ENCODE data around the gene MYRF.

DNA sequence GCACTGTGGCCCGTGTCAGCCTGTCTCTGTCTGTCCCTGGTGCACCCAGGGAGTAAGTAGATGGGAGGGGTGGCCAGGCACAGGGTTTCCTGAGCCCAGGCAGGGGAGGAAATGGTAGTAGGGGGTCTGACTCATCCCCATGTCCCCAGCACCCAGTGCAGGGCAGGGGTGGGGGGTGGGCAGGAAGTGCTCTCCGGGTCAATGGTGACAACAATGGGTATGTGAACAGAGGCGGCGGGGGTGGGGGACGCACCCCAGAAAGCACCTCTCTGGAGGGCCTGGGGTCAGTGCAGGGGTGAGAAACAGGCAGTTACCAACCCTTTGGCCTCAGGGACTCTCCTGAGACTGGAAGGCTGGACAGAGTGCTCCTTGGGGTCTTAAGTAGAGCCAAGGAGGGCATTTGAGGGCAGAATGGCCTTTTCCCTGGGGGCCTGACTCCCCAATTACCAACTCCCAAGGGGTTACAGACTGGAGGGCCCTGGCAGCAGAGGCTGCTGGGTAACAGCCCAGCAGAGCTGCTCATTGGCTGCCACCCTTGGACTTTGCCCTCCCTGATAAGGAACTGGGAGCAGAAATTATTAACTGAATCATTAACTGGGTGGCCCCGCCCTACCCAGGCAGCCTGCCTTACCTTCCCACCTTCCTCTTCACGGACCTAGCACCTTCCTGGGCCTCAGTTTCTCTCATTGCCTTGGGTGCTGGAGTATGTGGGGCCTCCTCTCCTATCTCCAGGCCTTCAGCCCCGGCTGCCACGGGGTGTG lies 4.2 kb downstream of the MYRF start:
- TF ChIP-seq EZH2 (IDR thresholded peaks at IDR 0.05; ENCODE audit: borderline replicate concordance, low read depth, low read length, severe bottlenecking) (no peak), CTCF (IDR thresholded peaks at IDR 0.05; ENCODE audit: borderline replicate concordance, extremely low read depth, low read length, poor library complexity, severe bottlenecking) (no peak)

All from DND-41 (cell line).